GM19455 (cell line): Measurements from ENCODE around the gene PRR35.

ENCODE experiments used
- ATAC-seq: cut with Tn5 transposase; IDR thresholded peaks from one replicate; pipeline ENCODE4 v1.9.1; 2021; ENCODE audit not compliant: unreplicated experiment

PRR35 gene

DNA sequence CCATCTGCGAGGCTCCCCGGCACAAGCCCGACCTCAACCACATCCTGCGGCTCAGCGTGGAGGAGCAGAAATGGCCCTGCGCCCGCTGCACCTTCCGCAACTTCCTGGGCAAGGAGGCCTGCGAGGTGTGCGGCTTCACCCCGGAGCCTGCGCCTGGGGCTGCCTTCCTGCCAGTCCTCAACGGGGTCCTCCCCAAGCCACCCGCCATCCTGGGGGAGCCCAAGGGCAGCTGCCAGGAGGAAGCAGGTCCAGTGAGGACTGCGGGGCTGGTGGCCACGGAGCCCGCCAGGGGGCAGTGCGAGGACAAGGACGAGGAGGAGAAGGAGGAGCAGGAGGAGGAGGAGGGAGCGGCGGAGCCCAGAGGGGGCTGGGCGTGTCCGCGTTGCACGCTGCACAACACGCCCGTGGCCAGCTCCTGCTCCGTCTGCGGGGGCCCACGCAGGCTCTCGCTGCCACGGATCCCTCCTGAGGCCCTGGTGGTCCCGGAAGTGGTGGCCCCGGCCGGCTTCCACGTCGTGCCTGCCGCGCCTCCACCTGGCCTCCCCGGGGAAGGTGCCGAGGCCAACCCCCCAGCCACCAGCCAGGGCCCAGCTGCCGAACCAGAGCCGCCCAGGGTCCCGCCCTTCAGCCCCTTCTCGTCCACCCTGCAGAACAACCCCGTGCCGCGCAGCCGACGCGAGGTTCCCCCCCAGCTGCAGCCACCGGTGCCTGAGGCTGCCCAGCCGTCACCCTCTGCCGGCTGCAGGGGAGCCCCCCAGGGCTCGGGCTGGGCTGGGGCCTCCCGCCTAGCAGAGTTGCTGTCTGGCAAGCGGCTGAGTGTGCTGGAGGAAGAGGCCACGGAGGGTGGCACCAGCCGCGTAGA lies 13.1 kb upstream of the PRR35 start:
- no peak for ATAC-seq

GRCh38 chr16:548586-548985 lies 11.6 kb upstream of the PRR35 start:
- no peak for ATAC-seq

DNA sequence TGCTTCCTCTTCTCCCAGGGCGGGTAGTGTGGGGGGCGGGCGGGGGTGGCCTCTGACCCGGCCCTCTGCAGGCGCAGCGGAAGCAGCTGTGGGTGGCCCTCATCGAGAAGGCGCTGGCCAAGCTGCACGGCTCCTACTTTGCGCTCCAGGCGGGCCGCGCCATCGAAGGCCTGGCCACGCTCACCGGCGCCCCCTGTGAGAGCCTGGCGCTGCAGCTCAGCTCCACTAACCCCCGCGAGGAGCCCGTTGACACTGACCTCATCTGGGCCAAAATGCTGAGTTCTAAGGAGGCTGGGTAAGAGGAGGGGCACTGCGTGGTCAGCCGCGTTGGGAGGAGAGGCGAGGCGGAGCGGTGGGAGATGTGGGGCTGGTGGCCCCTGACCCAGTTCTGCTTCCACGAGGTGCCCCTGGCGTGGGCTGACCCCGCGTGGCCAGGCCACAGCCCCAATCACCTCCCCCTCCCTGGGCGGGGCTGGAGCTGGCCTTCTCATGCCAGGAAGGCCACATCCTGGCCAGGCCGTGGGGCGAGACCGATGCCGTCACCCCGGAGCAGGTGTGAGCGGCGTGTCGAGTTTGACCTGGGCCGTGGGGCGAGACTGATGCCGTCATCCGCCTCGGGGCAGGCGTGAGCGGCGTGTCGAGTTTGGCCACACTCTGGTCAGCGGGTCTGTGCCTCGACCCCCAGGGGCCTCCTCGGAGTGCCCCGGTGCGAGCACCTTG lies 10.5 kb upstream of the PRR35 start:
- ATAC-seq: no peak

GRCh38 chr16:551210-551609 lies 9.0 kb upstream of the PRR35 start:
- no peak for ATAC-seq

DNA sequence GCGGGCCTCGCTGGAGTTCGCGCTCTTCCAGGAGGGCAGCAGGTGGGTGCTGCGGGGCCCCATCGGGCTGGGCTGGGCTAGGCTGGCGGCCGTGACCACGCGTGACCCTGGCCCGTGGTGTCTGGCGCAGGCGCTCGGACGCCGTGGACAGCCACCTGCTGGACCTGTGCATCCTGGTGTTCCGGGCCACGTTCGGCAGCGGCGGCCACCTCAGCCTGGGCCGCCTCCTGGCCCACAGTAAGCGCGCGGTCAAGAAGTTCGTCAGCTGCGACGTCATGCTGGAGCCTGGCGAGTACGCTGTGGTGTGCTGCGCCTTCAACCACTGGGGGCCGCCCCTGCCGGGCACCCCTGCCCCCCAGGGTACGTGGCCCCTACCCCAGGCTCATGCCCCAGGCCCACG lies 8.0 kb upstream of the PRR35 start:
- ATAC-seq: no peak

- ATAC-seq: no peak
Measured at GRCh38 chr16:553601-554296, 6.4 kb upstream of the PRR35 start.

- ATAC-seq: no peak
Measured at GRCh38 chr16:554297-554621, 5.9 kb upstream of the PRR35 start.

GRCh38 chr16:554640-555365 lies 5.4 kb upstream of the PRR35 start:
- ATAC-seq: no peak

- ATAC-seq: no peak
Measured at GRCh38 chr16:555528-556473, 4.4 kb upstream of the PRR35 start.

DNA sequence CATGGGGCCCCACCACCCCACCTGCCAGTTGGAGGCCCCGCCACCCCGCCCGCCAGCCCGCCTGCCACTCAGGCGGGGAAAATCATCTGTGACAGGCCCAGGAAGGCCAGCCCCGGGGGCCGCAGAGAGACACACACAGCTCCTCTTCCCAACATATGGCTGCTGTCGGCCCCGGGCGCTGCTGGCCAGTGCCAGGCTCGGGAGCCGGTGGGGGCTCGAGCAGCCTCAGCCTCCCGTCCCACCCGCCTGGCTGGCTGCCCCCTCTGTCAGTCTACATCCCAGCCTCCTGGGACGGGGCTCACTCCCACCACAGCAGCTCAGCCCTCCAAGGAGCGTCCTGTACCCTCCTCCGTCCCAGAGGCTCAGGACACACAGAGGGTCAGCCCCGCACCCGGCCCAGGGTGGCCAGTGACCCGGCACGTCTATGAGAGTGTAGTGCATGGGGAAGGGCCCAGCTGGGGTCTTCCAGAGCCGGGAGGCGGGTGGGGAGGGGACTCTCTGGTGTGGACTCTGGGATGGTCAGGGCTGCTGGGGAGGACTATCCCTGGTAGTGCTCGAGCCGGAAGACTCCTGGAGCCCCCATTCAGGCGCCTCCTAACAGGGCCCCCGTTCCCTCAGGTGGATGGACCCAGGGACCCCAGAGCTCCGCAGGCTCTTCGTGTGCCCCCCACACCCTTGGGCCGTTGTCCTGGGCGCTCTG lies 3.6 kb upstream of the PRR35 start:
- ATAC-seq: no peak

DNA sequence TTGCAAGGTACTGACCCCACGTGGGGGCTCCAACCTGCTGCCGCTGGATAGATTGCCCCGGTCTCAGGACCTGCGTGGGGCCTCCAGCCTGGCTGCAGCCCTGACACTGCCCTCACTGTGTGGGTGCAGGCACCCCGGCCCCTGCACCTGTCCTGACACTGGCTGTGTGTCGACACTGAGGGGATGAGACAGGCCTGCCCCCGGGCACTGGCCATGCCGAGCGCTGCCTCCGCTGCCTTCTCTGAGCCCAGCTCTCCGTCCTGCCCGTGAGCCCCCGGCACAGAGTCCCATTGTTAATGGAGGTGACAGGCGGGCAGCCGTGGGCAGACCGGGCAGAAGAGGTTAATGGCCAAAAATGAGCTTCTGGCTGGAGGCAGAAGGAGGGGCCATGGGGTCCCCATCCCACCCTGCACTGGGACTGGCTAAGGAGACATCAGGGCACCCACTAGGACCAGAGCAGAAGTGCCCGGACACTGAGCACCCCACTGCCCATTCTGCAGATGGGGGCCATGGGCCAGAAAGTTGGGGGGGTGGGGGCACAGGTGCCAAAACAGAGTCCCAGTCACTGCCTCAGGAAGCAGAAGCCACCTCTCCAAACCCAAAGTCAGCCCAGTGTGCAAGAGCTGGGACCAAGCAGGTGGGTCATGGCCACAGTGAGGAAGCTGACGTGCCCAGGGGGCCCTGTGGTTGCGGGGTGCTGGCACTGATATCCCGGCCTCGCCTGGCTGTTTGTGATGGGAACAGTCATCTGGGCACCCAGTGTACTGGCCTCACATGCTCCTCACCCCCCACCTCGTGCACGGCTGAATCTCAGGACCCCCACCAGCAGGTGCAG lies 2.5 kb upstream of the PRR35 start:
- no peak for ATAC-seq

GRCh38 chr16:558298-559020 lies 1.7 kb upstream of the PRR35 start:
- no peak for ATAC-seq

GRCh38 chr16:559021-559380 lies 1.2 kb upstream of the PRR35 start:
- no peak for ATAC-seq

DNA sequence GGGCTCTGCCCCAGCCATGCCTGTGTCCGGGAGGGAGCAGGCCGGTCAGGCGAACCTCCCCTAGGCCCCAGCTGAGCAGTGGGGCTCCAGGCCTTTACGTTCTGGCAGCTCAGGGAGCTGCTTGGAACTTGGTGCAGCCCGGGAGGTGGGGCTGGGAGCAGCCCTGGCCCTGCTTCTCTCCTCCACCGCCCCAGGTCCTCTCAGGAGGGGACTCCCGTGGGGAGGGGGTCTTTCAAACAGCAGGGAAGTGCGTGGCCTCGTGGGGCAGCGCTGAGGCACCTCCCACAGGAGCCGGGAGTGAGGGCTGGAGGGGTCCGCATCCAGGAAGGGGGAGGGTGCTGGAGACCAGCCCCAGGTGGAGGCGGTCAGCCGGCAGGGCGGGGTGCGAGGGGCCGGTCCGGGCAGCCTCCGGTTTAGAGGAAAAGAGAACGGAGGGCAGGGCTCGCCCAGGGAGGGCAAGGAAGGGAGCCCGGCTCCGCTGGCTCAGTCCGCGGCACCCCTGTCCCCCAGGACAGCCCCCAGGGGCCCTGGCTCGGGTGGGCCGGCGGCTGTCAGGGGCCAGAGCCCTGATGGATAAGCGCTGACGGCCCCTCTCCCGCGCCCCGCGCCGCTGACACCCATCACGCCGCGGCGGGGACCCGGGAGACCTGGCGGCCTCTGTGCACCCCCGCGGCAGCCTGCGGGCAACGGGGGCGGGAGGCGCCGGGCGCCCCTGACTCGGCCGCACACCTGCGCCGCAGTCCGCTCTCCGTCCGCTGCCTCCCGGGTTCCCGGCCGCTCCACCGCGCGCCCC lies 587 bp upstream of the PRR35 start:
- no peak for ATAC-seq

DNA sequence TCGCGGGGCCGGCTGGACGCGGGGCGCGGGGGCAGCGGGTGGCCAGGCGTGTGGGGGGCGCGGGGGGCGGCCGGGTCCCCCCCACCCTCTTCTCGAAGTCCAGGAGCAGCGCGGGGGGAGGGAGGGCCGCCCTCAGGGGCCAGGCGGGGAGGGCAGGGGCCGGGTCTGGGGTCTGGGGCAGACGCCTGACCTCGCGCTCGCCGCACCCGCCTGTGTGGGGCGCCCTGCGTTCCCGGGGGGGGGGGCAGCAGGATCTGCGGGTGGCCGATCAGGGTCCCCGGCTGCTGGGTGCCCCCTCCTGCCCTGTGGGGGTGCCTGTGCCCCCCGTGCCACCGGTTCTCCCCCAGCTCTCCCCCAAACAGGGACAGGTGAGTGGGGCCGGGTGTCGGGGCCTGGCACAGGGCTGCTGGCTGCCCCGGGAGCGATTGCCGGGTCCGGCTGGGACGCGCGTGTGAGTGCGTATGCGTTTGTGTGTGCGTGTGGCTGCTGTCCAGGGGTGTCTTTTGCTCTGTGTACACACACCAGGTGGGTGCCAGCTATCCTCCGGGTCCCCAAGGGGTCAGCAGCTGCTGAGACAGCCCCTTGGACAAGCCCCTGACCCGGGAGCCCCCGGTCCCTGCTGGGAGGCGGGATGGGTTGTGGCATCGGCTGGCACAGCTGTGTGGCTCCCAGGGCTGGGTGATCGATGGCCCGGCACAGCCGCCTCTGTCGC lies 663 bp downstream of the PRR35 start:
- no peak for ATAC-seq

DNA sequence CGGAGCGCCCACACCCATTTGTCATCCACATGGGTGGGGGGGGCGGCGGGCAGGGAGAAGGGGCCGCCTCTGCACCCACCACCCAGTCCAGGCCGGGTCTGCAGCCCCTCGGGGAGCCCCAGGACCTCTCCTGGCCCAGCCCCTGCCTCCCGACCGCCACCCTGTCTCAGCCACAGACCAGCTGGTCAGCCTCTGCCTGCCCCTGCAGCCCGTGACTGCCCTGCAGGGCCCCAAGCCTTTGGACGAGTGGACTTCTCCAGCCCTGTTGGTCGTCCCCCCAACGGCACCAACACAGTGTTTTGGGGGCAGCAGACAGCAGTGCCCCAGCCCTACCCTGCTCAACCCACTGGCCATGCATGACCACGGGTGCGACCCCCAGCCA lies 1.2 kb downstream of the PRR35 start:
- ATAC-seq: no peak
